Epidermal melanocyte (primary cell): ENCODE results near the gene FAM111A.

Experiments used
- DNase-seq: peaks from one replicate; pipeline ENCODE4 v3.0.0; 2011; ENCODE audit warnings: low spot score; ENCODE audit not compliant: insufficient read length

Gene FAM111A

GRCh38 chr11:59141673-59142460 is 789 bp upstream of the FAM111A start:
- no peak for DNase-seq

GRCh38 chr11:59144096-59144495 is 1.4 kb downstream of the FAM111A start:
- DNase-seq, result no peak

GRCh38 chr11:59144579-59145345 is 2.1 kb downstream of the FAM111A start:
- DNase-seq, result peak; percentile 69

- DNase-seq, result no peak
These were observed 2.9 kb downstream of the FAM111A start for GRCh38 chr11:59145534-59145933.

- DNase-seq, result no peak
These were observed 9.1 kb downstream of the FAM111A start for GRCh38 chr11:59151761-59152160.

GRCh38 chr11:59152312-59152951 is 9.8 kb downstream of the FAM111A start:
- no peak for DNase-seq

- DNase-seq, result no peak
These were observed 12.0 kb downstream of the FAM111A start for GRCh38 chr11:59154610-59155009.

GRCh38 chr11:59157433-59157832 is 14.8 kb downstream of the FAM111A start:
- DNase-seq, result no peak

- peak; percentile 79 for DNase-seq
These were observed 15.8 kb downstream of the FAM111A start for GRCh38 chr11:59158206-59159068.

GRCh38 chr11:59164028-59164427 is 21.4 kb downstream of the FAM111A start:
- DNase-seq, result no peak

GRCh38 chr11:59171508-59172322 is 29.1 kb downstream of the FAM111A start, which contains the start of gene DTX4:
Gene DTX4, plus strand, starts transcription at chr11:59172132. Its CDS starts 464 bp downstream, at chr11:59172596.
- DNase-seq, result peak; percentile 68

- no peak for DNase-seq
These were observed 29.9 kb downstream of the FAM111A start for GRCh38 chr11:59172345-59173079.

- DNase-seq, result no peak
These were observed 30.7 kb downstream of the FAM111A start for GRCh38 chr11:59173080-59173963.

GRCh38 chr11:59173964-59174663 is 31.5 kb downstream of the FAM111A start:
- DNase-seq, result no peak

- no peak for DNase-seq
These were observed 32.0 kb downstream of the FAM111A start for GRCh38 chr11:59174664-59175033.

GRCh38 chr11:59175091-59175501 is 32.4 kb downstream of the FAM111A start:
- no peak for DNase-seq

GRCh38 chr11:59176330-59176729 is 33.7 kb downstream of the FAM111A start:
- DNase-seq, result no peak

- DNase-seq, result no peak
These were observed 35.7 kb downstream of the FAM111A start for GRCh38 chr11:59178402-59178801.
